Activated T-helper 2 cell treated with anti-CD3 and anti-CD28 coated beads, Interferon-gamma antibody, Interleukin-2, Interleukin-4, amounts not matched to agents 10 μg/mL and 5 μg/mL and 100 μg/mL, durations not matched to agents 14 hours and 24 hours and 36 hours (primary cell): ENCODE results near the gene B3GALT6. TPM values are rescaled to one million over a fixed set of nuclear protein-coding genes. Genes with fewer than 3 reads are reported as not detected.
"Not testable (repeated sequence)": the region's sequence is repeated elsewhere in the genome, so short reads cannot be mapped to it uniquely, and the experiment has no call there.

Source experiments
- DNase-seq: peaks from one replicate; pipeline ENCODE4 v3.0.0; 2021; ENCODE audit warnings: low spot score
- H3K27ac Mint-ChIP-seq: one replicate; pipeline ENCODE4 v1.8.0; 2021; ENCODE audit warnings: mixed read lengths
- H3K27me3 Mint-ChIP-seq: one replicate; pipeline ENCODE4 v1.8.0; 2021; ENCODE audit warnings: low read depth, mixed read lengths
- H3K36me3 Mint-ChIP-seq: one replicate; pipeline ENCODE4 v1.8.0; 2021; ENCODE audit warnings: low read depth, mixed read lengths
- H3K4me1 Mint-ChIP-seq: one replicate; pipeline ENCODE4 v1.8.0; 2021; ENCODE audit warnings: low read depth, mixed read lengths
- H3K4me3 Mint-ChIP-seq: one replicate; pipeline ENCODE4 v1.8.0; 2021; ENCODE audit warnings: low read depth, mild to moderate bottlenecking, moderate library complexity, mixed read lengths
- H3K9me3 Mint-ChIP-seq: one replicate; pipeline ENCODE4 v1.8.0; 2021; ENCODE audit warnings: mixed read lengths
- intact Hi-C: fragments of 100-400 bp; cut with micrococcal nuclease; formaldehyde crosslinking; loops from one replicate; pipeline ENCODE4 v1.15.1; 2023
- total RNA-seq: library from RNA; stranded (reverse); gene quantifications from 2 replicates; pipeline ENCODE4 v1.2.3, GENCODE V29; 2022

B3GALT6 gene
- total RNA-seq, result 34.6 and 35.8 TPM in 2 replicates

DNA sequence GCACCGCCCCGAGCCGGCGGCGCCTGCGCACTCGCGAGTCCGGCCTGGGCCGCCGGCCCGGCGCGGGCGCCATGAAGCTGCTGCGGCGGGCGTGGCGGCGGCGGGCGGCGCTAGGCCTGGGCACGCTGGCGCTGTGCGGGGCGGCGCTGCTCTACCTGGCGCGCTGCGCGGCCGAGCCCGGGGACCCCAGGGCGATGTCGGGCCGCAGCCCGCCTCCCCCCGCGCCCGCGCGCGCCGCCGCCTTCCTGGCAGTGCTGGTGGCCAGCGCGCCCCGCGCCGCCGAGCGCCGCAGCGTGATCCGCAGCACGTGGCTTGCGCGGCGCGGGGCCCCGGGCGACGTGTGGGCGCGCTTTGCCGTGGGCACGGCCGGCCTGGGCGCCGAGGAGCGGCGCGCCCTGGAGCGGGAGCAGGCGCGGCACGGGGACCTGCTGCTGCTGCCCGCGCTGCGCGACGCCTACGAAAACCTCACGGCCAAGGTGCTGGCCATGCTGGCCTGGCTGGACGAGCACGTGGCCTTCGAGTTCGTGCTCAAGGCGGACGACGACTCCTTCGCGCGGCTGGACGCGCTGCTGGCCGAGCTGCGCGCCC, at the start of gene B3GALT6:
TSS of gene B3GALT6 (plus strand) at position 30 of the 588 bp plus-strand sequence. CDS start at position 72, 42 bp downstream.
- DNase-seq, result no peak
- Mint-ChIP-seq H3K36me3 (peaks cover 49% of the 10 kb centered on the region), H3K4me1 (peaks cover 23% of the 10 kb centered on the region), H3K27me3 (no peaks in the 10 kb centered on the region), H3K9me3 (no peaks in the 10 kb centered on the region), H3K4me3 (peak within 1 kb of the TSS; percentile 92), H3K27ac (peak within 1 kb of the TSS; percentile 81)
- intact Hi-C loops, result loop anchor here (5.0 kb wide), 1 partner anchor 40 kb away; the partner anchor contains the start of gene UBE2J2

DNA sequence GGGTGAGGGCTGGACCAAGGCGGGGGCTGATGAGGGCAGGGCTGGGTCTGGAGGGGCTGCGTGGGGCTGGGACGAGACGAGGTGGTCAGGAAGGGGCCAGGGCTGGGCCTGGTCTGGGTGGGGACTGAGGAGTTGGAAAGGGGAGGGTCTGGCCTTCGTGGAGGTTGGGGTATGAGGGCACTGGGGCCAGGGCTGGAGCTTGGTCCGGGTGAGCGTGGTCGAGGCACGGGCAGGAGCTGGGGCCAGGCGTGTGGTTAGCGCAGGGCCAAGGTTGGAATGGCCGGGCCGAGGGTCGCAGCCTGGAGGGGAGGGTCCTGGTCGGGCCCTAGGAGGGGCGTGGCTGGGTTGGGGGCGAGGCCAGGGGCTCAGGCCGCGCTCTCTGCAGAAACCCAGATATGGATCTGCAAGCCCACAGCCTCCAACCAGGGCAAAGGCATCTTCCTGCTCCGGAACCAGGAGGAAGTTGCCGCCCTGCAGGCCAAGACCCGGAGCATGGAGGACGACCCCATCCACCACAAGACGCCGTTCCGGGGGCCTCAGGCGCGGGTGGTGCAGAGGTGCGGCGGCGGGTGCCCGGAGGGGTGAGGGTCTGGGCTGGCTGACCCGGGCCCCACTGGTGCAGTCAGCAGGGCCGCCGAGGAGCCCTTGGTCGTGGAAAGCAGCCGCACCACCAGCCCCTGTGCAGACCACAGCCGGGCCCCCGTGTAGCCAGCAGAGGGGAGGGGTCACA, 49.4 kb upstream of the B3GALT6 start:
- Mint-ChIP-seq H3K9me3 (no peaks in the 10 kb centered on the region), H3K36me3 (no peaks in the 10 kb centered on the region), H3K4me3 (no peak overlapping the region), H3K27me3 (no peaks in the 10 kb centered on the region), H3K27ac (no peak overlapping the region), H3K4me1 (no peaks in the 10 kb centered on the region)
- no peak for DNase-seq
- intact Hi-C loops, result no loop called here

GRCh38 chr1:1183221-1183747, 48.8 kb upstream of the B3GALT6 start:
- DNase-seq, result no peak
- Mint-ChIP-seq H3K36me3 (no peaks in the 10 kb centered on the region), H3K27me3 (peaks cover 3% of the 10 kb centered on the region), H3K9me3 (no peaks in the 10 kb centered on the region), H3K27ac (no peak overlapping the region), H3K4me1 (no peaks in the 10 kb centered on the region), H3K4me3 (no peak overlapping the region)
- intact Hi-C loops, result no loop called here

GRCh38 chr1:1183833-1184775, 47.9 kb upstream of the B3GALT6 start:
- Mint-ChIP-seq H3K9me3 (no peaks in the 10 kb centered on the region), H3K4me1 (no peaks in the 10 kb centered on the region), H3K36me3 (no peaks in the 10 kb centered on the region), H3K27ac (no peak overlapping the region), H3K27me3 (peaks cover 6% of the 10 kb centered on the region), H3K4me3 (no peak overlapping the region)
- DNase-seq, result no peak
- intact Hi-C loops, result no loop called here

- Mint-ChIP-seq H3K9me3 (no peaks in the 10 kb centered on the region), H3K27ac (no peak overlapping the region), H3K36me3 (no peaks in the 10 kb centered on the region), H3K27me3 (peaks cover 12% of the 10 kb centered on the region), H3K4me1 (no peaks in the 10 kb centered on the region), H3K4me3 (no peak overlapping the region)
- intact Hi-C loops, result no loop called here
- no peak for DNase-seq
Measured at GRCh38 chr1:1185101-1185765, 46.8 kb upstream of the B3GALT6 start.

GRCh38 chr1:1187938-1188337, 44.1 kb upstream of the B3GALT6 start:
- Mint-ChIP-seq H3K27ac (no peak overlapping the region), H3K9me3 (peaks cover 6% of the 10 kb centered on the region), H3K4me3 (no peak overlapping the region), H3K36me3 (no peaks in the 10 kb centered on the region), H3K27me3 (peaks cover 12% of the 10 kb centered on the region), H3K4me1 (no peaks in the 10 kb centered on the region)
- DNase-seq, result no peak
- intact Hi-C loops, result no loop called here

GRCh38 chr1:1189111-1189510, 42.9 kb upstream of the B3GALT6 start:
- peaks cover under 1% of the 10 kb centered on the region for H3K36me3 Mint-ChIP-seq
- peaks cover 7% of the 10 kb centered on the region for H3K9me3 Mint-ChIP-seq
- no peak overlapping the region for H3K27ac Mint-ChIP-seq
- peaks cover 12% of the 10 kb centered on the region for H3K27me3 Mint-ChIP-seq
- no peak for DNase-seq
- no peaks in the 10 kb centered on the region for H3K4me1 Mint-ChIP-seq
- no peak overlapping the region for H3K4me3 Mint-ChIP-seq
- intact Hi-C loops, result no loop called here

- peaks cover 14% of the 10 kb centered on the region for H3K36me3 Mint-ChIP-seq
- peaks cover 15% of the 10 kb centered on the region for H3K27me3 Mint-ChIP-seq
- intact Hi-C loops, result no loop called here
- no peak for DNase-seq
- no peak overlapping the region for H3K4me3 Mint-ChIP-seq
- no peak overlapping the region for H3K27ac Mint-ChIP-seq
- peaks cover 6% of the 10 kb centered on the region for H3K4me1 Mint-ChIP-seq
- peaks cover 21% of the 10 kb centered on the region for H3K9me3 Mint-ChIP-seq
Measured at GRCh38 chr1:1191734-1192133, 40.3 kb upstream of the B3GALT6 start.

GRCh38 chr1:1194723-1195122, 37.3 kb upstream of the B3GALT6 start:
- Mint-ChIP-seq H3K36me3 (peaks cover 14% of the 10 kb centered on the region), H3K4me3 (no peak overlapping the region), H3K27me3 (peaks cover 5% of the 10 kb centered on the region), H3K9me3 (peaks cover 21% of the 10 kb centered on the region), H3K4me1 (peaks cover 6% of the 10 kb centered on the region), H3K27ac (no peak overlapping the region)
- no peak for DNase-seq
- intact Hi-C loops, result no loop called here

DNA sequence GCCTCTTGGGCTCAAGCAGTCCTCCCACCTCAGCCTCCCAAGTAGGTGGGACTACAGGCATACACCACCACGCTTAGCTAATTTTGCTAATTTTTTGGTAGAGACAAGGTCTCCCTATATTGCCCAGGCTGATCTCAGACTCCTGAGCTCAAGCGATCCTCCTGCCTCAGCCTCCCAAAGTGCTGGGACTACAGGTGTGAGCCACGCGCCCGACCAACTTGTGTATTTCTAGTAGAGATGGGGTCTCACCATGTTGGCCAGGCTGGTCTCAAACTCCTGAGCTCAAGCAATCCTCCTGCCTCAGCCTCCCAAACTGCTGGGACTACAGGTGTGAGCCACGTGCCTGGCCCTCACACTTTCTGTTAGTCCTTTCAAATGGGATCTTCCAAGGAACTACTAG, 36.3 kb upstream of the B3GALT6 start:
- H3K4me1 Mint-ChIP-seq, intact Hi-C loops, H3K4me3 Mint-ChIP-seq, H3K27me3 Mint-ChIP-seq, DNase-seq, H3K27ac Mint-ChIP-seq: not testable (repeated sequence)
- Mint-ChIP-seq H3K9me3 (peaks cover 21% of the 10 kb centered on the region), H3K36me3 (peaks cover 14% of the 10 kb centered on the region)

- no peak for DNase-seq
- H3K27ac Mint-ChIP-seq, result no peak overlapping the region
Measured at GRCh38 chr1:1196431-1197187, 35.4 kb upstream of the B3GALT6 start.

DNA sequence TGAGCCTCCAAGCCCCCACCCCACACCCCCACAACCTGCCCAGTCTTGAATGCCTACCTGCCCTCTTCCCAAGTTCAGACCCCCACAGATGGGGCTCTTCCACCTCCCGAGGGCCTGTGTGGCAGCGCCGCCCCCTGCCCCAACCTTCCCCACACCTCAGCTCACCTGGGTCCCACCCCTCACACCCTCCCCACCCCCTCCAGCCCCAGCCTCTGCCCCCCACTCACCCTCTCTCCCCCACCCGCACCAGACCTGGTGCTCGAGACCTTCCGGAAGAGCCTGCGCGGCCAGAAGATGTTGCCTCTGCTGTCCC, 34.9 kb upstream of the B3GALT6 start:
- Mint-ChIP-seq H3K4me3 (no peak overlapping the region), H3K4me1 (peaks cover 9% of the 10 kb centered on the region), H3K27ac (no peak overlapping the region), H3K9me3 (peaks cover 16% of the 10 kb centered on the region), H3K27me3 (peaks cover 3% of the 10 kb centered on the region), H3K36me3 (peaks cover 14% of the 10 kb centered on the region)
- intact Hi-C loops, result no loop called here
- DNase-seq, result no peak

More at GRCh38 chr1:1196431-1197187, 35.4 kb upstream of the B3GALT6 start:
- intact Hi-C loops, result no loop called here
- Mint-ChIP-seq H3K36me3 (peaks cover 14% of the 10 kb centered on the region), H3K4me3 (no peak overlapping the region), H3K4me1 (peaks cover 9% of the 10 kb centered on the region), H3K9me3 (peaks cover 21% of the 10 kb centered on the region), H3K27me3 (peaks cover 3% of the 10 kb centered on the region)
